ENCODE data around the gene INPP5A.

INPP5A gene

DNA sequence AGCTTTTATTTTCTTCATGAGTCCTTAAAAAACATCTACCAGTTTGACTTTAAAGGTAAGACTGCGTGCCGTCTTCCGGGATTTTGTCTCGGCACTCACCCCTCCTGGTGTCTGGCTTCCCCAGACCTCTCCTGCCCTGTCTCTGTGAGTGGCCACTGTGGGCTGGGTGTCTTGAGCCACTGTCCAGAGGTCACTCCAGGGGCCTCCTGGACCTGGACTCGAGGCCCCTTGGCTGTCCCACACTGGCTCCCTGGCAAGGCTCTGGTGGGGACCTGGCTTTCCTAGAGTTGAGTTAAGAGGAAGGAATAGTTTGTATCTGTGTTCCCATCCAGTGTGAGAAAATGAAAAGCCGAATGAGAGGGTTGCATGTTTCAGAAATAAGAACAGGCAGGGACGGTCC, 152.8 kb downstream of the INPP5A start:
- H3K27me3 ChIP-seq (ENCODE audit: insufficient read depth, poor library complexity, severe bottlenecking), result no peaks in the 10 kb centered on the region
- no peak overlapping the region for H3K4me3 ChIP-seq (replicated peaks; ENCODE audit: insufficient read depth, low read length)
- no peak overlapping the region for H3K27ac ChIP-seq (replicated peaks)
- no peak for DNase-seq (ENCODE audit: low read depth in 1 of 2, low spot score in 1 of 2)
- TF ChIP-seq, protein P1, sequence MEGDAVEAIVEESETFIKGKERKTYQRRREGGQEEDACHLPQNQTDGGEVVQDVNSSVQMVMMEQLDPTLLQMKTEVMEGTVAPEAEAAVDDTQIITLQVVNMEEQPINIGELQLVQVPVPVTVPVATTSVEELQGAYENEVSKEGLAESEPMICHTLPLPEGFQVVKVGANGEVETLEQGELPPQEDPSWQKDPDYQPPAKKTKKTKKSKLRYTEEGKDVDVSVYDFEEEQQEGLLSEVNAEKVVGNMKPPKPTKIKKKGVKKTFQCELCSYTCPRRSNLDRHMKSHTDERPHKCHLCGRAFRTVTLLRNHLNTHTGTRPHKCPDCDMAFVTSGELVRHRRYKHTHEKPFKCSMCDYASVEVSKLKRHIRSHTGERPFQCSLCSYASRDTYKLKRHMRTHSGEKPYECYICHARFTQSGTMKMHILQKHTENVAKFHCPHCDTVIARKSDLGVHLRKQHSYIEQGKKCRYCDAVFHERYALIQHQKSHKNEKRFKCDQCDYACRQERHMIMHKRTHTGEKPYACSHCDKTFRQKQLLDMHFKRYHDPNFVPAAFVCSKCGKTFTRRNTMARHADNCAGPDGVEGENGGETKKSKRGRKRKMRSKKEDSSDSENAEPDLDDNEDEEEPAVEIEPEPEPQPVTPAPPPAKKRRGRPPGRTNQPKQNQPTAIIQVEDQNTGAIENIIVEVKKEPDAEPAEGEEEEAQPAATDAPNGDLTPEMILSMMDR (IDR thresholded peaks at IDR 0.05; ENCODE audit: insufficient read depth, low read length), result no peak
- TF ChIP-seq GABPA (IDR thresholded peaks at IDR 0.05; ENCODE audit: low read depth), result no peak
- TF ChIP-seq, protein P2, sequence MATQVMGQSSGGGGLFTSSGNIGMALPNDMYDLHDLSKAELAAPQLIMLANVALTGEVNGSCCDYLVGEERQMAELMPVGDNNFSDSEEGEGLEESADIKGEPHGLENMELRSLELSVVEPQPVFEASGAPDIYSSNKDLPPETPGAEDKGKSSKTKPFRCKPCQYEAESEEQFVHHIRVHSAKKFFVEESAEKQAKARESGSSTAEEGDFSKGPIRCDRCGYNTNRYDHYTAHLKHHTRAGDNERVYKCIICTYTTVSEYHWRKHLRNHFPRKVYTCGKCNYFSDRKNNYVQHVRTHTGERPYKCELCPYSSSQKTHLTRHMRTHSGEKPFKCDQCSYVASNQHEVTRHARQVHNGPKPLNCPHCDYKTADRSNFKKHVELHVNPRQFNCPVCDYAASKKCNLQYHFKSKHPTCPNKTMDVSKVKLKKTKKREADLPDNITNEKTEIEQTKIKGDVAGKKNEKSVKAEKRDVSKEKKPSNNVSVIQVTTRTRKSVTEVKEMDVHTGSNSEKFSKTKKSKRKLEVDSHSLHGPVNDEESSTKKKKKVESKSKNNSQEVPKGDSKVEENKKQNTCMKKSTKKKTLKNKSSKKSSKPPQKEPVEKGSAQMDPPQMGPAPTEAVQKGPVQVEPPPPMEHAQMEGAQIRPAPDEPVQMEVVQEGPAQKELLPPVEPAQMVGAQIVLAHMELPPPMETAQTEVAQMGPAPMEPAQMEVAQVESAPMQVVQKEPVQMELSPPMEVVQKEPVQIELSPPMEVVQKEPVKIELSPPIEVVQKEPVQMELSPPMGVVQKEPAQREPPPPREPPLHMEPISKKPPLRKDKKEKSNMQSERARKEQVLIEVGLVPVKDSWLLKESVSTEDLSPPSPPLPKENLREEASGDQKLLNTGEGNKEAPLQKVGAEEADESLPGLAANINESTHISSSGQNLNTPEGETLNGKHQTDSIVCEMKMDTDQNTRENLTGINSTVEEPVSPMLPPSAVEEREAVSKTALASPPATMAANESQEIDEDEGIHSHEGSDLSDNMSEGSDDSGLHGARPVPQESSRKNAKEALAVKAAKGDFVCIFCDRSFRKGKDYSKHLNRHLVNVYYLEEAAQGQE (IDR thresholded peaks at IDR 0.05; ENCODE audit: insufficient replicate concordance, low read depth), result no peak
- no peak for TF ChIP-seq SPI1 (IDR thresholded peaks at IDR 0.05; ENCODE audit: borderline replicate concordance, low read depth)
- no peak for TF ChIP-seq POLR2AphosphoS5 (IDR thresholded peaks at IDR 0.05; ENCODE audit: low read depth)

DNA sequence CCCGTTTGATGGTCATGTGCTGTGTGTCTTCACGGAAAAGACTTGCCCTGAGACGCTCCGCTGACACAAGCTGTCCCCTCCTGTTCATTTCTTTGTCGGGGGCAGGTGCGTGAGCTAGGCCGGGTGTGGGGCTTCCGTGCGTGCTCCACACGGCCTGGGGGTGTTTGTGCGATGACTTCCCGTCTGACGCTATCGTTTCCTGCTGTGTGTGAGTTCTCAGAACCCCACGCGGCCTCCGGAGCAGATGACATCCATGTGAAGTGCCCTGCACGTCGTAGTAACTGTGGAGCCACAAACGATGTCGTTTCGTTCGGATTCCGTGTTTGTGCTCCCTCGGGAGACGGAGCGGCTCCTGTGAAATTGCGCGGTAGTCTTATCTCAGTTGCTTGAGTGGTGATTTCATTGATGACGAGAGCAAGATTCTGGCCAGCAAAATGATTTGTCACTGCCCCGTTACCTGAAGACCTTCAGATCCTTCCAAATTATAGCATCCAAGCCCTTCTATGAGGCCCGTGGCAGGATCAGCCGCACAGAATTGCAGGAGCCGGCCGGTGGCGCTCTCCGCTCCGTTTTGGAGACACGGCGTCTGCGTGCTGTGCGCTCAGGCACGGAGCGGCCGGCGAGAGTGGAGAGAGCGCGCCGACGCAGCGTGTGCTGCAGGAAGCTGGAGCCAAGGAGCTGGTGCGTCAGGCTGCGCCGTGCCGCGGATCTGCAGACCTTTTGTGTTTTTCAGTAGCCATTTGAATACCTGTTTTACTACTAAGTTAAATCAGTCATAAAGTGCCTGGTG, 153.4 kb downstream of the INPP5A start:
- no peak for DNase-seq (ENCODE audit: low read depth in 1 of 2, low spot score in 1 of 2)
- Histone ChIP-seq H3K4me3 (replicated peaks; ENCODE audit: insufficient read depth, low read length) (no peak overlapping the region), H3K27ac (replicated peaks) (no peak overlapping the region), H3K27me3 (ENCODE audit: insufficient read depth, poor library complexity, severe bottlenecking) (no peaks in the 10 kb centered on the region)
- no peak for TF ChIP-seq GABPA (IDR thresholded peaks at IDR 0.05; ENCODE audit: low read depth)
- TF ChIP-seq, protein P1 (IDR thresholded peaks at IDR 0.05; ENCODE audit: insufficient read depth, low read length), result no peak
- no peak for TF ChIP-seq POLR2AphosphoS5 (IDR thresholded peaks at IDR 0.05; ENCODE audit: low read depth)
- no peak for TF ChIP-seq SPI1 (IDR thresholded peaks at IDR 0.05; ENCODE audit: borderline replicate concordance, low read depth)
- TF ChIP-seq, protein P2 (IDR thresholded peaks at IDR 0.05; ENCODE audit: insufficient replicate concordance, low read depth), result no peak

DNA sequence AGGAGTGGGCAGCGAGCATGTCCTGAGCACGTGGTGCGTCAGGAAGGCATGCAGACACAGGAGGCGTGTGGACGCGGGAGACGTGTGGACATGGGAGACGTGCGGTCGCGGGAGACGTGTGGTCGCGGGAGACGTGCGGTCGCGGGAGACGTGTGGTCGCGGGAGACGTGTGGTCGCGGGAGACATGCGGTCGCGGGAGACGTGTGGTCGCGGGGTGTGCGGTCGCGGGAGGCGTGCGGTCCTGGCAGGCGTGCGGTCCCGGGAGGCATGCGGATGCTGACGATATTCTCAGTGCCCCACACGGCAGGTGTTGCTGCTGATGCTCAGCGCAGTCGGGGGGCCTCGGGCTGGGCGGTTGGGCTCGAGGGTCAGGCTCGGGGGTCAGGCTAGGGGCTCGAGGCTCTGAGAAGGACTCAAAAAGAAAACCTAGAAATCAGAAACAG, 154.1 kb downstream of the INPP5A start:
- DNase-seq (ENCODE audit: low read depth in 1 of 2, low spot score in 1 of 2), result no peak
- Histone ChIP-seq H3K27ac (replicated peaks) (no peak overlapping the region), H3K27me3 (ENCODE audit: insufficient read depth, poor library complexity, severe bottlenecking) (no peaks in the 10 kb centered on the region), H3K4me3 (replicated peaks; ENCODE audit: insufficient read depth, low read length) (no peak overlapping the region)
- TF ChIP-seq GABPA (IDR thresholded peaks at IDR 0.05; ENCODE audit: low read depth), result no peak
- no peak for TF ChIP-seq SPI1 (IDR thresholded peaks at IDR 0.05; ENCODE audit: borderline replicate concordance, low read depth)
- TF ChIP-seq, protein P2 (IDR thresholded peaks at IDR 0.05; ENCODE audit: insufficient replicate concordance, low read depth), result no peak
- TF ChIP-seq, protein P1 (IDR thresholded peaks at IDR 0.05; ENCODE audit: insufficient read depth, low read length), result no peak
- no peak for TF ChIP-seq POLR2AphosphoS5 (IDR thresholded peaks at IDR 0.05; ENCODE audit: low read depth)
